GM18507 (cell line): ENCODE results near the gene TMEM38B.
"Not testable (repeated sequence)": the region's sequence is repeated elsewhere in the genome, so short reads cannot be mapped to it uniquely, and the experiment has no call there.

Source experiments
- DNase-seq: peaks from one replicate; pipeline ENCODE4 v3.0.0; 2011; ENCODE audit warnings: low read depth; ENCODE audit not compliant: insufficient read length; ENCODE audit errors: extremely low spot score
- FAIRE-seq: peaks from 2 replicates; lab custom pipeline; 2011; peaks lifted over from hg19 to GRCh38; lab: Jason Lieb, UNC

TMEM38B gene

DNA sequence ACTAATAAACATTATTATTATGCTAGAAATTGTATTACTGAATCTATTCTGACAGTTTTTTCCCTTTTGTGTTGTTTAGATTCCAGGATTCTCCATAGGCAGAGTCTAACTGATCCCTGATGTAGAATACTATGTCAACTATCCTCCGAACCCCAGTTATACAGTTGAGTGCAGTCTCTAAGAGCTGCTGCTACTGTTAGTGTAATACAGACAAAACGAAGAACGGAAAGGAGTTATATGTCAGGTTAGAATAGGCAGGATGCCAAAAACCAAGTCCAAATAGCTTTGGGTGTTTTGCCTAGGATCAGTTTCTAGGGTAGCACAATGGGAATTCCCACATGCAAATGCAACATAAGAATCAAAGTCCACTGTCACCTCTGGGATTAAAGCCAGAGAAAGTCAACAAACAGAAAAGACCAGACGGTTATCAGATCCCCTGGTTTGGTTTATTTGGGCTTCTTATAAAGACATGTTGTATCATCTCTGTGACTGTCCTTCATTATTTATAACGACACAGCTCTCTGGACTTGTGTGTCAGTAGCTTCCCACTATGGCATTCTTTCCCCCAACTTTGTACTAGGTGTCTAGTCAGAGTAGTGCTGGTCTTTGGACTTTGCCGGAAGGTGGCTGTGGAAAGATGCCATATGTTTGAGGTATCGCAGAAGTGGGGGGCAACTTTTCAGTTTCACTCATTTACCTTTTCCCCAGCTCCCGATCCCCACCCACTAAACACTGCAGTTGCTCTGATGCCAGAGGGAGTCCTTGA is 14.9 kb upstream of the TMEM38B start:
- no peak for FAIRE-seq
- no peak for DNase-seq

- FAIRE-seq: no peak
- no peak for DNase-seq
Observed at GRCh38 chr9:105681313-105681712, 13.0 kb upstream of the TMEM38B start.

DNA sequence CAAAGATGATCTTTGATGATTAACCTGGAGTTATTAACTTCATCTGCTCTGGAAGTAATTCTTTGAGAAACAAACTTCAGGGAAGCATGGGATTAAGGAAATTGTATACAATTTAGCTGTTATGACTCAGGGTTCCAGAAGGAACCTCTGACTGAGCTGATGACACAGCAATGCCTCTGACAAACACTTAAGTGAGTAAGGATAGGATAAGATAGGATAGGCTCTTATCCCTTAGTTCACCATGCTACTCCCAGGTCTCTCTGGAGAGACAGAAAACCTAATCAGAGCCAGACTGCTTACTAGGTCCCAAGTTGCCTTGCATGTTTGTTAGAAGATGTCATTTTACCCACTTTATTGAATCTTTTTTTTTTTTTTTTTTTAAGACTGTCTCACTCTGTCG is 12.6 kb upstream of the TMEM38B start:
- DNase-seq: no peak
- FAIRE-seq: no peak

- FAIRE-seq (no peak), DNase-seq (no peak)
Observed at GRCh38 chr9:105683688-105684275, 10.6 kb upstream of the TMEM38B start.

GRCh38 chr9:105686936-105687335 is 7.4 kb upstream of the TMEM38B start:
- FAIRE-seq (no peak), DNase-seq (no peak)

GRCh38 chr9:105690742-105691141 is 3.6 kb upstream of the TMEM38B start:
- no peak for FAIRE-seq
- no peak for DNase-seq

- DNase-seq (no peak), FAIRE-seq (no peak)
Observed at GRCh38 chr9:105693435-105694189, 729 bp upstream of the TMEM38B start.

- DNase-seq: peak; percentile 26
- FAIRE-seq: peak; percentile 75
Observed at GRCh38 chr9:105694848-105695581, 674 bp downstream of the TMEM38B start.

DNA sequence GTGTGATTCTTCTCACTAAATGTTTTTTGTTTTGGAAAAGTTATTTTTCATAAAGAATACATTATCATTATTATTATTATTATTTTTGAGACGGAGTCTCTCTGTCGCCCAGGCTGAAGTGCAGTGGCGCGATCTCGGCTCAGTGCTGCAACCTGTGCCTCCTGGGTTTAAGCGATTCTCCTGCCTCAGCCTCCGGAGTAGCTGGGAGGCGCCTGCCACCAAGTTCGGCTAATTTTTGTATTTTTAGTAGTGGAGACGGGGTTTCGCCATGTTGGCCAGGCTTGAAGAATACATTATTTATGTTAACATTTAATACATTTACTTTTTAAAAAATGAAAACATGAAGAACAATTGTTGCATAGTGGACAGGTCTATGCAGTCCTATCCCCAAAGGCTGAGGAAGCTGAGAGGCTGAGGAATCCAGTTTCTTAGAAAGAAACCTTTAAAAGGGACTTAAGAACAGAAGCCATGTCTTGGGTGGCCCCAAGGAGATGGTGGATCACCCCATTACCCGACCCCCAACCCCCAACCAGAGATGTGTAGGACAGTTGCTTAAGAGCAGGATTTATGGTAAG is 2.0 kb downstream of the TMEM38B start:
- no peak for FAIRE-seq
- no peak for DNase-seq

DNA sequence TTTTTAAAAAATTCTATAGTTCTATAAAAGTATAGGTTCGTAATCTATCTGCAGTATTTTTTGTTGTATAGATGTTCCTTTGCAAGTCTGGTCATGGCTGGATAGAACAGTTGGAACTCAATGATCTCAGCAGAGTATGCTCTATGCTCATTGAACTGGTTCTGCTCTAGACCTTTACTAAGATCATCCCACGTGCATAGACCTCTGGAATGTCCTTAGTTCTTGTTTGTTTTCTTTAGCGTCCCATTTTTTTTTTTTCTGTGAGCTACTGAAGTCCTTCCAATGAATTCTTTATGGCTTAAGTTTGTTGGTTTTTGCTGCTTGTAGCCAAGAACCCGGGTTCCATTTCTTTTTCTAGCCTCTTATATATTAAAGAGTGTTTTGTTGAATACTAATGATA is 3.5 kb downstream of the TMEM38B start:
- no peak for FAIRE-seq
- DNase-seq: no peak

DNA sequence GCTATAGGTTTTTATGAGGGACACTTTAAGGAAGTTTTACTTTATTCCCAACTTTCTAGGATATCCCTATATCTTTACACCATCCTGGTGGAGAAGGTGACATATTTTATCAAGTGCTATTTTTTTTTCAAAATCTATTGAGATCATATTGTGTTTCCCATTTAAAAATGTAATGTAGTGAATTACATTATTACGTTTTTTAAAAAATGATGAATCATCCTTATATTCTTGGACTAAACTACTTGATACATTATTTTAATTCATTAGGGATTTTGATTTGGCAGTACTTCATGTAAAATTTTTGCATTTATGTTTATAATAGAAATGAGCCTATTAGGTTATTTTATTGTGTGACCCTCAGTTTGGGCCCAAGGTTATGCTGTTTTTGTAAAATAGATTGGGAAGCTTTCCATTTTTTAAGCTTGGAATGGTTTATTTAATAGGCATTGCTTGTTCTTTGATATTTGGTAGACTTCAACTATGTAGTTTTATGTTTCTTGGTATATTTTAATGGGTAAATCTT is 4.1 kb downstream of the TMEM38B start:
- DNase-seq (no peak), FAIRE-seq (no peak)

GRCh38 chr9:105700668-105701067 is 6.3 kb downstream of the TMEM38B start:
- DNase-seq: no peak
- no peak for FAIRE-seq

GRCh38 chr9:105701145-105701544 is 6.8 kb downstream of the TMEM38B start:
- DNase-seq (no peak), FAIRE-seq (no peak)

GRCh38 chr9:105702207-105702606 is 7.9 kb downstream of the TMEM38B start:
- no peak for FAIRE-seq
- no peak for DNase-seq

DNA sequence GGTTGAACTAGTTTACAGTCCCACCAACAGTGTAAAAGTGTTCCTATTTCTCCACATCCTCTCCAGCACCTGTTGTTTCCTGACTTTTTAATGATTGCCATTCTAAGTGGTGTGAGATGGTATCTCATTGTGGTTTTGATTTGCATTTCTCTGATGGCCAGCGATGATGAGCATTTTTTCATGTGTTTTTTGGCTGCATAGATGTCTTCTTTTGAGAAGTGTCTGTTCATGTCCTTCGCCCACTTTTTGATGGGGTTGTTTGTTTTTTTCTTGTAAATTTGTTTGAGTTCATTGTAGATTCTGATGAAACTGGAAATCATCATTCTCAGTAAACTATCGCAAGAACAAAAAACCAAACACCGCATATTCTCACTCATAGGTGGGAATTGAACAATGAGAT is 9.3 kb downstream of the TMEM38B start:
- FAIRE-seq, DNase-seq: not testable (repeated sequence)

GRCh38 chr9:105706156-105706555 is 11.8 kb downstream of the TMEM38B start:
- no peak for FAIRE-seq
- no peak for DNase-seq

- DNase-seq (no peak), FAIRE-seq (peak; percentile 71)
Observed at GRCh38 chr9:105708405-105708804, 14.1 kb downstream of the TMEM38B start.

DNA sequence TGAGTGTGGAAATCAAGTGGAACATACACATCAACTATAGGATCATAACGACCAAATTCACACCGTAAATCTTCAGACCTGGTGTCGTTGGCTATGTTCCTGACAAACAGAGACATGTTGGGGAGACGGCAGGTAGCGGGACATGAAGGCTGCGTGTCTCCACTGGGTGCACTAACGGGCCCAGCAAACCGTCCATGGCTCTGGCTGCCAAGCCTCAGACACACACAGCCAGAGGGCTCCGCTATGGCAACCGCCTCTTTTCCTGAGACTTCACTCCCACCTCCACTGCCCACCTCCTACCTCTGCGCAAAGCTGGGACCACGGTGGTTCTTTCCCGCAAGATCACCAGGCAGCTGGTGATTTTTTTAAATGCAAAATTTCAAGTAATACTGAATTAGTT is 16.3 kb downstream of the TMEM38B start:
- no peak for FAIRE-seq
- no peak for DNase-seq

- DNase-seq (no peak), FAIRE-seq (no peak)
Observed at GRCh38 chr9:105711867-105712266, 17.5 kb downstream of the TMEM38B start.
